Left lung (tissue), 10 donors: Measurements from ENCODE around the gene SMARCAL1. TPM values are rescaled to one million over a fixed set of nuclear protein-coding genes. Genes with fewer than 3 reads are reported as not detected.

Experiments used
- ATAC-seq: fragments of 200-7000 bp; cut with Tn5 transposase; one replicate; pipeline ENCODE4 v1.9.1; 2020; ENCODE audit warnings: moderate library complexity
- DNase-seq, 4 donors: peaks; one replicate each; pipeline ENCODE4 v3.0.0-alpha.2; 2013 to 2020
- H3K27ac ChIP-seq, 2 donors: fragments of 200-600 bp; sonication (generic) in 1 of 2; one replicate each; pipeline versions ENCODE4 v1.5.0 to v1.8.0; 2020 to 2021
- H3K27me3 ChIP-seq, 2 donors: fragments of 200-600 bp; sonication (generic) in 1 of 2; one replicate each; pipeline versions ENCODE4 v1.5.0 to v1.8.0; 2020 to 2021
- H3K36me3 ChIP-seq, 2 donors: fragments of 200-600 bp; sonication (generic) in 1 of 2; one replicate each; pipeline versions ENCODE4 v1.5.0 to v1.8.0; 2020 to 2021
- H3K4me1 ChIP-seq, 2 donors: fragments of 200-600 bp; one replicate each; pipeline ENCODE4 v1.8.0; 2021
- H3K4me3 ChIP-seq, 2 donors: fragments of 200-600 bp; sonication (generic) in 1 of 2; one replicate each; pipeline versions ENCODE4 v1.5.0 to v1.8.0; 2020 to 2021; ENCODE audit warnings: mild to moderate bottlenecking in 1 of 2
- H3K9me3 ChIP-seq, 2 donors: fragments of 200-600 bp; sonication (generic) in 1 of 2; one replicate each; pipeline versions ENCODE4 v1.5.0 to v1.8.0; 2020 to 2021
- CTCF ChIP-seq, 2 donors: fragments of 200-600 bp; sonication (generic) in 1 of 2; IDR thresholded peaks; one replicate each; pipeline versions ENCODE4 v1.5.0 to v1.8.0; 2021; ENCODE audit warnings: antibody characterized with exemption in 2 of 2
- intact Hi-C, 2 donors: fragments of 100-400 bp; cut with DNase I; formaldehyde crosslinking; loops; one replicate each; pipeline versions ENCODE4 v1.11.2 to v1.14.2; 2022
- polyA plus RNA-seq, 6 donors: library from polyadenylated mRNA; unstranded; fragments of 120-200 nt; gene quantifications; one replicate each; pipeline ENCODE4 v1.2.1, GENCODE V29; 2013; ENCODE audit not compliant: insufficient read length in 6 of 6
- total RNA-seq, 2 donors: library from RNA; stranded (reverse); fragmentation: NEBNext Ultra II Directional; extraction: Animal tissue kit (Norgen Biotek cat#: 25700); gene quantifications; one replicate each; pipeline ENCODE4 v1.2.1, GENCODE V29; 2021
- donor health status: DM: no; HTN: yes; CAD: no.
- donor health status: DM: no; HTN: no; CAD: no.

Gene SMARCAL1
- total and polyA plus RNA-seq, 8 donors, result 18.1 to 34.5 (median 29.8) TPM

GRCh38 chr2:216465579-216466195 lies 53.4 kb downstream of the SMARCAL1 start:
- H3K4me1 ChIP-seq, result no peaks in the 10 kb centered on the region
- no peak for TF ChIP-seq CTCF (IDR thresholded peaks at IDR 0.05)
- no peak overlapping the region for H3K4me3 ChIP-seq
- no peak for ATAC-seq
- no peak for DNase-seq
- peaks cover 0 to 69% of the 10 kb centered on the region in 2 donors for H3K36me3 ChIP-seq
- H3K27ac ChIP-seq, result no peak overlapping the region
- H3K27me3 ChIP-seq, result no peaks in the 10 kb centered on the region
- intact Hi-C loops, result no loop called here
- H3K9me3 ChIP-seq, result no peaks in the 10 kb centered on the region

GRCh38 chr2:216467845-216468244 lies 55.6 kb downstream of the SMARCAL1 start:
- peaks cover 0 to 73% of the 10 kb centered on the region in 2 donors for H3K36me3 ChIP-seq
- no peak for DNase-seq
- H3K4me3 ChIP-seq, result no peak overlapping the region
- H3K4me1 ChIP-seq, result no peaks in the 10 kb centered on the region
- TF ChIP-seq CTCF (IDR thresholded peaks at IDR 0.05), result no peak
- no peaks in the 10 kb centered on the region for H3K27me3 ChIP-seq
- no peak overlapping the region for H3K27ac ChIP-seq
- no peaks in the 10 kb centered on the region for H3K9me3 ChIP-seq
- intact Hi-C loops, result no loop called here
- ATAC-seq, result no peak

- Histone ChIP-seq H3K27ac (no peak overlapping the region), H3K9me3 (no peaks in the 10 kb centered on the region), H3K27me3 (no peaks in the 10 kb centered on the region), H3K36me3 (peaks cover 0 to 64% of the 10 kb centered on the region in 2 donors), H3K4me1 (no peaks in the 10 kb centered on the region), H3K4me3 (no peak overlapping the region)
- ATAC-seq, result no peak
- DNase-seq, result no peak
- intact Hi-C loops, result no loop called here
- TF ChIP-seq CTCF (IDR thresholded peaks at IDR 0.05), result no peak
Observed at GRCh38 chr2:216469661-216470060, 57.4 kb downstream of the SMARCAL1 start.

- Histone ChIP-seq H3K9me3 (no peaks in the 10 kb centered on the region), H3K4me1 (peaks cover 0 to 16% of the 10 kb centered on the region in 2 donors), H3K27me3 (no peaks in the 10 kb centered on the region), H3K27ac (no peak overlapping the region), H3K4me3 (no peak overlapping the region), H3K36me3 (peaks cover 0 to 54% of the 10 kb centered on the region in 2 donors)
- DNase-seq (no peak), ATAC-seq (no peak)
- intact Hi-C loops, result no loop called here
- TF ChIP-seq CTCF (IDR thresholded peaks at IDR 0.05), result no peak
Observed at GRCh38 chr2:216473187-216473586, 60.9 kb downstream of the SMARCAL1 start.

GRCh38 chr2:216474925-216475670 lies 62.8 kb downstream of the SMARCAL1 start:
- Histone ChIP-seq H3K27ac (no peak overlapping the region), H3K4me1 (peaks cover 0 to 18% of the 10 kb centered on the region in 2 donors), H3K4me3 (no peak overlapping the region), H3K9me3 (no peaks in the 10 kb centered on the region), H3K36me3 (peaks cover 0 to 54% of the 10 kb centered on the region in 2 donors), H3K27me3 (no peaks in the 10 kb centered on the region)
- TF ChIP-seq CTCF (IDR thresholded peaks at IDR 0.05), result no peak
- DNase-seq (no peak), ATAC-seq (peak; percentile 26)
- intact Hi-C loops, result no loop called here
